Measurements from ENCODE around the gene RRAGD.

- TF ChIP-seq CTCF (IDR thresholded peaks at IDR 0.05) (no peak), POLR2AphosphoS5 (IDR thresholded peaks at IDR 0.05; ENCODE audit: insufficient read depth in 1 of 2, low read depth in 1 of 2) (no peak), POLR2A (IDR thresholded peaks at IDR 0.05) (no peak)
Observed at GRCh38 chr6:89388846-89389245, 23.2 kb downstream of the RRAGD start.

All from vagina (tissue), 2 donors.